Right atrium auricular region (tissue), 2 donors: ENCODE data around the gene ODF4. TPM values are rescaled to one million over a fixed set of nuclear protein-coding genes. Genes with fewer than 3 reads are reported as not detected.

Experiments
- DNase-seq: peaks from one replicate; pipeline ENCODE4 v3.0.0-alpha.2; 2019; ENCODE audit warnings: low spot score
- H3K27ac ChIP-seq, 2 donors: fragments of 200-600 bp; sonication (generic); 1 replicate in 1 of 2; 2 replicates in 1 of 2; pipeline ENCODE4 v1.5.1; 2016 to 2019
- H3K27me3 ChIP-seq, 2 donors: fragments of 200-600 bp; sonication (generic); one replicate each; pipeline versions ENCODE4 v1.5.1 to v1.6.0; 2017 to 2019
- H3K36me3 ChIP-seq: fragments of 200-600 bp; sonication (generic); one replicate; pipeline ENCODE4 v1.5.1; 2016
- H3K4me1 ChIP-seq, 2 donors: fragments of 200-600 bp; sonication (generic); one replicate each; pipeline versions ENCODE4 v1.5.1 to v1.6.0; 2017 to 2019
- H3K4me3 ChIP-seq, 2 donors: fragments of 200-600 bp; sonication (generic); 1 replicate in 1 of 2; 2 replicates in 1 of 2; pipeline ENCODE4 v1.5.1; 2017 to 2019; ENCODE audit warnings: mild to moderate bottlenecking in 1 of 2, moderate library complexity in 1 of 2
- H3K9me3 ChIP-seq, 2 donors: fragments of 200-600 bp; sonication (generic); one replicate each; pipeline ENCODE4 v1.5.1; 2019
- CTCF ChIP-seq, 2 donors: fragments of 200-600 bp; sonication (generic); IDR thresholded peaks; one replicate each; pipeline ENCODE4 v1.5.1; 2019; ENCODE audit warnings: antibody characterized with exemption in 2 of 2
- total RNA-seq, 2 donors: library from RNA; depleted of rRNA; stranded (reverse); fragments of >200 nt; gene quantifications; one replicate each; pipeline ENCODE4 v1.1.0, GENCODE V29; 2016

The ODF4 gene
- total RNA-seq, 2 donors from 2014 or later: not detected

GRCh38 chr17:8382880-8383142, 43.2 kb downstream of the ODF4 start:
- Histone ChIP-seq H3K9me3 (no peaks in the 10 kb centered on the region), H3K4me1 (peaks cover 5 to 32% of the 10 kb centered on the region in 2 donors), H3K4me3 (peak overlapping the region; percentile 69 to 86), H3K27ac (peak overlapping the region; percentile 88 to 89), H3K36me3 (peaks cover 42% of the 10 kb centered on the region), H3K27me3 (no peaks in the 10 kb centered on the region)
- no peak for DNase-seq
- no peak for TF ChIP-seq CTCF (IDR thresholded peaks at IDR 0.05)

GRCh38 chr17:8383143-8383822, 43.6 kb downstream of the ODF4 start, which contains the start of gene RPL26:
RPL26 (minus strand) TSS chr17:8383193; CDS start chr17:8382310, 883 bp downstream.
- peak; percentile 99 for DNase-seq
- no peaks in the 10 kb centered on the region for H3K9me3 ChIP-seq
- H3K36me3 ChIP-seq: peaks cover 37% of the 10 kb centered on the region
- peak; percentile 97 to 99 for TF ChIP-seq CTCF (IDR thresholded peaks at IDR 0.05)
- H3K4me1 ChIP-seq: peaks cover 5 to 32% of the 10 kb centered on the region in 2 donors
- H3K4me3 ChIP-seq: peak within 1 kb of the TSS; percentile 69 to 86
- peak within 1 kb of the TSS; percentile 88 to 89 for H3K27ac ChIP-seq
- H3K27me3 ChIP-seq: no peaks in the 10 kb centered on the region

GRCh38 chr17:8384801-8385378, 45.2 kb downstream of the ODF4 start:
- no peaks in the 10 kb centered on the region for H3K9me3 ChIP-seq
- DNase-seq: no peak
- peaks cover 21% of the 10 kb centered on the region for H3K36me3 ChIP-seq
- H3K4me3 ChIP-seq: no peak overlapping the region
- no peak overlapping the region for H3K27ac ChIP-seq
- H3K27me3 ChIP-seq: no peaks in the 10 kb centered on the region
- H3K4me1 ChIP-seq: peaks cover 5 to 30% of the 10 kb centered on the region in 2 donors
- TF ChIP-seq CTCF (IDR thresholded peaks at IDR 0.05): no peak

- H3K36me3 ChIP-seq: peaks cover 2% of the 10 kb centered on the region
- H3K4me3 ChIP-seq: no peak overlapping the region
- no peak for DNase-seq
- H3K27me3 ChIP-seq: no peaks in the 10 kb centered on the region
- H3K4me1 ChIP-seq: peaks cover under 1 to 10% of the 10 kb centered on the region in 2 donors
- no peaks in the 10 kb centered on the region for H3K9me3 ChIP-seq
- no peak for TF ChIP-seq CTCF (IDR thresholded peaks at IDR 0.05)
- H3K27ac ChIP-seq: no peak overlapping the region
These were observed 47.2 kb downstream of the ODF4 start for GRCh38 chr17:8386841-8387240.

- DNase-seq: no peak
- Histone ChIP-seq H3K27ac (no peak overlapping the region), H3K4me1 (peaks cover 0 to 4% of the 10 kb centered on the region in 2 donors), H3K4me3 (no peak overlapping the region), H3K9me3 (no peaks in the 10 kb centered on the region), H3K36me3 (no peaks in the 10 kb centered on the region), H3K27me3 (no peaks in the 10 kb centered on the region)
- no peak for TF ChIP-seq CTCF (IDR thresholded peaks at IDR 0.05)
These were observed 48.4 kb downstream of the ODF4 start for GRCh38 chr17:8387914-8388651.
